GM21381 (cell line): Measurements from ENCODE around the gene STX3.
"Not testable (repeated sequence)": the region's sequence is repeated elsewhere in the genome, so short reads cannot be mapped to it uniquely, and the experiment has no call there.

Source experiments
- ATAC-seq: cut with Tn5 transposase; IDR thresholded peaks from one replicate; pipeline ENCODE4 v1.9.1; 2021; ENCODE audit warnings: mild to moderate bottlenecking, moderate library complexity; ENCODE audit not compliant: unreplicated experiment

STX3 gene

GRCh38 chr11:59833602-59834001 is 78.4 kb downstream of the STX3 start:
- ATAC-seq, result no peak

GRCh38 chr11:59839615-59840014 is 84.4 kb downstream of the STX3 start:
- ATAC-seq, result no peak

GRCh38 chr11:59841514-59841913 is 86.3 kb downstream of the STX3 start:
- ATAC-seq, result no peak

GRCh38 chr11:59842316-59842715 is 87.1 kb downstream of the STX3 start:
- ATAC-seq, result no peak

DNA sequence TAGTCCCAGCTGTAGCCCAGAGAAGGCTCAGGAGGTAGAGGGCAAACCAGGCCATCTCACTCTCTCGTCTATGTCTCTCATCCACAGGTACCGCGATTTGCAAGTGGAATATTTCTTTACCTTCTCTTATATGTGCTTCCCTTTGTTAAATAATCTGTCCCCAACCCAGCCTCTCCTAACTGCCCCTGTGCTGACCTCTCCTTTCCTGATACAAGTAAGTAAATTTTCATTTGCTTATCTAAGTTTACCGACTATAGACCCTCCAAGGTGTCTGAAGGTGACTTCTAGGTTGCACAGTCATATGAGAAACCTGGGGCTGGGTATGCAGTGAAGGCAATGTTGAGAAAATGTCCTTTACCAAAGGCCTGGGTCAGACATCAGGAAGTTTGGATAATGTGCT is 90.2 kb downstream of the STX3 start, which contains the start of gene CBLIF:
CBLIF (minus strand) TSS at position 101 of the 400 bp plus-strand sequence; CDS start at position 55, 46 bp downstream.
- ATAC-seq, result no peak

GRCh38 chr11:59846556-59846955 is 91.4 kb downstream of the STX3 start:
- ATAC-seq, result no peak

- ATAC-seq, result no peak
Observed at GRCh38 chr11:59847626-59848025, 92.5 kb downstream of the STX3 start.

DNA sequence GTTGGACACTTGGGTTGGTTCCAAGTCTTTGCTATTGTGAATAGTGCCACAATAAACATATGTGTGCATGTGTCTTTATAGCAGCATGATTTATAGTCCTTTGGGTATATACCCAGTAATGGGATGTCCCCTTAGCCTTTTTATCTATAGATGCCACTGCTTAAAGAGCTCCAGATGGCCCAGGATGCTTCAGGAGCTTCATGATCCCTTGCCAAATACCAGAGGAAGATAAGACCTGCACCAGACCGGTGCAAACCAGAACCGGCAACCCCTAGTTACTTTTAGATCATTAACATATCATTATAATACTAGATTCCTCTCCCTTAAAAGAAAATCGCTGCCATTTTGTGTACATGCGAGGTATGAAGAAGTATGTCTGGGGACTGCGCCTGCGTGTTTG is 93.3 kb downstream of the STX3 start:
- ATAC-seq, result not testable (repeated sequence)

GRCh38 chr11:59849129-59849528 is 94.0 kb downstream of the STX3 start:
- peak; percentile 77 for ATAC-seq

DNA sequence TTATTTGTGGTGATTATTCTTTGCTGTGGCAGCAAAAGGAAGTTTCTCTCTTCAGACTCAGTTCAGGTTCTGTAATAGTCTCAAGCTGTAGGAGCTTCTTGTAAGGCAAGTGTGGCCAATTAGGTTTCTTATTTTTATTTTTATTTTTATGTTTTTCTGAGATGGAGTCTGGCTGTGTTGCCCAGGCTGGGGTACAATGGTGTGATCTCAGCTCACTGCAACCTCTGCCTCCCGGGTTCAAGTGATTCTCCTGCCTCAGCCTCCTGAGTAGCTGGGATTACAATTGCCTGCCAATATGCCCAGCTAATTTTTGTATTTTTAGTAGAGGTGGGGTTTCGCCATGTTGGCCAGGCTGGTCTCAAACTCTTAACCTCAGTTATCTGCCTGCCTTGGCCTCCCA is 94.4 kb downstream of the STX3 start:
- ATAC-seq, result not testable (repeated sequence)

- ATAC-seq, result not testable (repeated sequence)
Observed at GRCh38 chr11:59851416-59851815, 96.2 kb downstream of the STX3 start.

DNA sequence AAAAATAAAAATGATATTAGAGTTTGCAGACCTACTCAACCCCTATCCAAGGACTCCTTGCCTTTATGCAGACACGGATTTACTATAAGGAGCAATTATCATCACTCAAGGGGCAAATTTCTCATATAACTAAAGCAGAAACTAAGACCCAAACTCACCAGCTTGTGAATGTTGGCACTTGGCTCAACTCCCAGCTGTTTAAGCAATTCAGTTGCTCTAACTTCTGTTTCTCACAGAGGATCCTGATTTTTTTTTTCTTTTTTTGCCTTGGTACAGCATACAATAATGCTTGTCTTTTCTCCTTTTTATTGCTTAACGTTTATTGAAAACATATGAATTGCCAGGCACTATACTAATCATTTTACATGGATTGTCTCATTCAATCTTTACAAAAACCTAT is 99.7 kb downstream of the STX3 start:
- ATAC-seq, result no peak
